Spinal cord (tissue), 10 donors: ENCODE results near the gene CAMKMT. TPM values are rescaled to one million over a fixed set of nuclear protein-coding genes. Genes with fewer than 3 reads are reported as not detected.

ENCODE experiments used
- DNase-seq, 6 donors: peaks; one replicate each; pipeline versions ENCODE4 v3.0.0 to v3.0.0-alpha.2; 2013 to 2015; ENCODE audit warnings: low spot score in 6 of 6, low read depth in 4 of 6
- H3K27ac ChIP-seq: one replicate; pipeline ENCODE4 v1.5.1; 2013; ENCODE audit warnings: low read depth, low read length, control low read depth
- H3K27me3 ChIP-seq: one replicate; pipeline ENCODE4 v1.6.1; 2013; ENCODE audit warnings: low read length; ENCODE audit not compliant: control insufficient read depth, insufficient read depth
- H3K36me3 ChIP-seq: one replicate; pipeline ENCODE4 v1.6.1; 2013; ENCODE audit warnings: low read length; ENCODE audit not compliant: control insufficient read depth, insufficient read depth
- H3K4me1 ChIP-seq: one replicate; pipeline ENCODE4 v1.6.1; 2013; ENCODE audit warnings: low read length; ENCODE audit not compliant: control insufficient read depth, insufficient read depth
- H3K4me3 ChIP-seq: one replicate; pipeline ENCODE4 v1.5.1; 2013; ENCODE audit warnings: low read depth, low read length, control low read depth
- H3K9me3 ChIP-seq: one replicate; pipeline ENCODE4 v1.6.1; 2013; ENCODE audit warnings: low read length; ENCODE audit not compliant: control insufficient read depth, insufficient read depth
- WGBS: methylation state at CpG from one replicate; pipeline ENCODE4 v1.1.5; 2013; ENCODE audit warnings: missing lambda C conversion rate; ENCODE audit not compliant: insufficient coverage; 5-methylcytosine and 5-hydroxymethylcytosine counted together
- polyA plus RNA-seq, 2 donors: library from polyadenylated mRNA; unstranded; fragments of 120-200 nt; gene quantifications; one replicate each; pipeline ENCODE4 v1.2.1, GENCODE V29; 2013; ENCODE audit not compliant: insufficient read length in 2 of 2
- total RNA-seq, 2 donors: library from RNA; depleted of rRNA in 1 of 2; stranded (reverse); fragments of 120-200 nt in 1 of 2; fragments of >200 nt in 1 of 2; gene quantifications; one replicate each; pipeline versions ENCODE4 v1.2.3 to v1.2.4, GENCODE V29; 2013 to 2014
- donor health status: healthy.

CAMKMT gene
- total and polyA plus RNA-seq, 4 donors = 8.0 to 16.8 (median 13.9) TPM

DNA sequence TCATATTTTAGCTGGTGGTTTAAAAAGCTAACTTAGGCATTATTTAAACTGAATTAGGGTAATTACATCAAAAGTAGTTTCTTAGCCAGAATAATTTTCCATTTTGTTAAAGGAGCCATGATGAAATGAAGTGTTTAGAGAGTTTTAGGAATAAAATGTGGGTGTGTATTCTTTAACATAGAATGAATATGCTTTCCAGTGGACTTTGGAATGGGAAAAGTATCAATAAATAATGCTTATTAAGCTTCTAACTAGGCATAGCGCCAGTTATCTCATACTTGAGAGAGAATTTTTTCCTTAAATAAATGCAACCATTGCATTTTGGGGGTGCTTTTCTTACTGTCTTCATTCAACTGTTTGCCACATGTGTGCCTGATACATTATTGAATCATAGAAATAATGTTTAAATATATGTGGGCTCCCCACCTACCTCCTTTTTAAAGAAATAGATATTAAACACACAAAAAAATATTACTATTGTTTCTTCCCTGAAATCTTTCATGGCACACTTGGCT is 90.4 kb downstream of the CAMKMT start:
- no peak overlapping the region for H3K4me3 ChIP-seq
- H3K4me1 ChIP-seq = no peaks in the 10 kb centered on the region
- no CpG with 5 or more reads among the region's 1 CpG for WGBS

DNA sequence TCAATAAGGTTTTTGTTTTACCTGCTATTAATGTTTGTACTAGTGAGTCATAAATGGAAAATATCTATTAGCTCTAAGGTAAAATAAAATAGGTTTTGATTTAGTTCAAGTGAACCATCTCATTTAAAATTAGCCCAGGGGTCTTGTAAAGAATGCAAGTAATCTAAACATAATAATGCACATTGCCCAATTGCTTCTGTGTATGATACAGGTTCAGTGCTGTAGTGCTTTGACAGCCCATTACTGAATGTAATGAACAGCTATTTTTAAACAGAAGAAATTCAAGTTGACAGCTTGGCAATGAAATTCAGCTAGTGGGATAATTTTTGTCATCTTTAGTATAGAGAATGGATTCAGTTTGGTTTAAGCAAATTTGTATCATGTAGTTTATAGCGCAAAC is 91.5 kb downstream of the CAMKMT start:
- peak in 1 of 6 donors; percentile 73 for DNase-seq

More for the DNA sequence above, 90.4 kb downstream of the CAMKMT start:
- DNase-seq = no peak
- Histone ChIP-seq H3K27ac (no peak overlapping the region), H3K36me3 (no peaks in the 10 kb centered on the region), H3K27me3 (no peaks in the 10 kb centered on the region), H3K9me3 (no peaks in the 10 kb centered on the region)

DNA sequence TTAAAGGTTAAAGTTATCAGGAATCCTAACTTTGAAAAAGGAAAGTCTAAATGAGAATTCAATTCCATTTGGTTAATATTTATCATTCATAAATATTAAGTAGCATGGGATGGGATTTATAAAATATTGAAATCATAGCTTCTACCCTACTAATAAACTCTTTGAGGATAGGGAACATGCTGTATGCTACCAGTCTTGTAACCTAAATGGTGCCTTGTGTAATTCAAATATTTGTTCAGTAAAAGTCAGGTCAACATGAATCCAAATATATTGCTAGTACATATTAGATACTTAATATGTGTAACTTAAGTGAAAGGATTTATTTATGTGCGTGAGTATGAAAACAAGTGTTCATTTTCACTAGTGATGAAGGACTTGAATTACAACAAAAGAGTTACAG is 94.1 kb downstream of the CAMKMT start:
- DNase-seq = no peak
- WGBS = no CpG with 5 or more reads among the region's 1 CpG
- H3K36me3 ChIP-seq = no peaks in the 10 kb centered on the region
- H3K4me1 ChIP-seq = no peaks in the 10 kb centered on the region
- no peaks in the 10 kb centered on the region for H3K27me3 ChIP-seq
- no peak overlapping the region for H3K4me3 ChIP-seq
- no peaks in the 10 kb centered on the region for H3K9me3 ChIP-seq
- no peak overlapping the region for H3K27ac ChIP-seq

More for the DNA sequence above, 91.5 kb downstream of the CAMKMT start:
- Histone ChIP-seq H3K36me3 (no peaks in the 10 kb centered on the region), H3K4me1 (no peaks in the 10 kb centered on the region), H3K9me3 (no peaks in the 10 kb centered on the region), H3K27ac (no peak overlapping the region), H3K27me3 (no peaks in the 10 kb centered on the region), H3K4me3 (no peak overlapping the region)
- no CpG with 5 or more reads among the region's 1 CpG for WGBS

DNA sequence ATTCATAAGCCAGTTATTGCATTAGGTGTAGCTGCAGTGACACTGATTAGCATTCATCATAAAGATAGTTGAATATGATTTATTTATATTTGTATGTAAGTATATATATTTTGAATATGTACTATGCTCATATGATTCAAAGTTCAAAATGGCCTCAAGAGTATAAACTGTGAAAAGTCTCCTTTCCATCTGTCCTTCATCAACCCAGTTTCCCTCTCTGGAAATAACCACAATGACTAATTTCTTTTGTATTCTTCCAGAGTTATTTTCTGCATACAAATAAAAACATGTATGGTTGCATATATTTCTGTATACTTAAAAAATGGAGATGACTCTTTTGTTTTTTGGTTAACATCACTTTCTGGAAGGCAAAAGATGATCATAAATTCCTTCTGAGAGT is 95.2 kb downstream of the CAMKMT start:
- DNase-seq = no peak
- H3K27ac ChIP-seq = no peak overlapping the region
- H3K4me3 ChIP-seq = no peak overlapping the region
- H3K27me3 ChIP-seq = no peaks in the 10 kb centered on the region
- H3K36me3 ChIP-seq = no peaks in the 10 kb centered on the region
- no peaks in the 10 kb centered on the region for H3K9me3 ChIP-seq
- no peaks in the 10 kb centered on the region for H3K4me1 ChIP-seq

DNA sequence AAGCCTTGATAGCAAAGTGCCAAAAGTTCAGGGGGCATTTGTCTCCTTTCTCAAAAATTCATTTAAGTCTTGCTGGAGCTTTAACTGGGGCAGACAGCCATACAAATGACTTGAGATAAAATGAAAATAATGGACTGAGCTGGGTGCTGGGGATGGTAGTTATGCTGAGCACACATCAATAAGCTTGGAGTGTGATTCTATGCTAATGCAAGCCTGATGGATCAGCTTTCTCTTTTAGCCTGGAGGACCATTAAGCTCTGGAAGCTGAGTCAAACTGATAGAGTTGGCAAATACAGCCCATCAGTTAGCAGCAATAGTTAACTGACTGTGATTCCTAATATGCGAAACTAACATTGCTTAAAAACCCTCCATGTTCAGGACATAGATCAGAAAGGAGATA is 98.0 kb downstream of the CAMKMT start:
- DNase-seq = peak in 2 of 6 donors; percentile 17 to 89
- Histone ChIP-seq H3K4me3 (no peak overlapping the region), H3K27ac (no peak overlapping the region), H3K27me3 (no peaks in the 10 kb centered on the region), H3K9me3 (peaks cover 3% of the 10 kb centered on the region), H3K4me1 (no peaks in the 10 kb centered on the region), H3K36me3 (no peaks in the 10 kb centered on the region)
- WGBS = no CpG with 5 or more reads among the region's 1 CpG

DNA sequence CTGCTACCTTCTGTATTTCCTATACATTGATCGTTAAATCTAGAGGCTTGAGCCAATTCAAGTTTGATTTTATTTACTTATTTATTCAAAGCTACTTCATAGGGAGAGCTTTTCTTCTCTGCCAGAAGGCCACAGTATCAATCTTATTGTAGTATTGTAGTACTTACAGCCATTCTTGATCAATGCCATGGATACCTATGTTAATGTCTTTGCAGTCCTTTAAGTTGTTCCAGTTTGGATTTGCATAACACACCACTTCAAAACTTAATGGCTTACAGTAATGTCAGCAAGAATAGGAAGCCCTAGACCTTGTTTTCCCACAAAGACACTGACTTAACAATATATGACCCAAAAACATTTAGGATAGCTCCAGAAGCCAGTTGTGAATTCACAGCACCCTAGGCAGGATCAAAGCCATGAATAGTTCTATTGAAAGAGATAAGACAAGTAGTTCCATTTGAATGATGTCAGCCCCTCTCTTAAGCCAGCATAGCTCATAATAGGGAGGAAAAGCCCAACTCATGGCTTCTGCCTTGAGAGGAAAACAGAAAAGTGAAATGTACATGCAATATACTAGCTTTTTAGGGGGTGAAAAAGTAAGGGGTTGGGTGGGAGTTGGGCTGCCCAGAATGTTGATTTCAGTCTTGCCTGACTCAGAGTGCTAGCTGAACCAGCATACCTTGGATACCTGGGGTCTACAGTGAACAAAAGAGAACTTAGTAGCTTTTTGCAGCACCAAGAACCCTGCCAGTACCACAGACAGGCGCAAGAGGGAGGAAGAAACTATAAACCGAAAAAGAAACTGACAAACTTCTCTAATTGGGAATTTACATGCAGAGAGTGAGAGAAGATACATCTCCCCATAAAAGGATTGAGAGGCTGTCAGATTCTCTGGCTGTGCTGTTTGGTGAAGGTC is 101.4 kb downstream of the CAMKMT start:
- Histone ChIP-seq H3K27ac (no peak overlapping the region), H3K27me3 (no peaks in the 10 kb centered on the region), H3K9me3 (peaks cover 7% of the 10 kb centered on the region), H3K4me3 (no peak overlapping the region), H3K36me3 (no peaks in the 10 kb centered on the region), H3K4me1 (no peaks in the 10 kb centered on the region)
- WGBS = no CpG with 5 or more reads among the region's 3 CpGs
- DNase-seq = no peak

DNA sequence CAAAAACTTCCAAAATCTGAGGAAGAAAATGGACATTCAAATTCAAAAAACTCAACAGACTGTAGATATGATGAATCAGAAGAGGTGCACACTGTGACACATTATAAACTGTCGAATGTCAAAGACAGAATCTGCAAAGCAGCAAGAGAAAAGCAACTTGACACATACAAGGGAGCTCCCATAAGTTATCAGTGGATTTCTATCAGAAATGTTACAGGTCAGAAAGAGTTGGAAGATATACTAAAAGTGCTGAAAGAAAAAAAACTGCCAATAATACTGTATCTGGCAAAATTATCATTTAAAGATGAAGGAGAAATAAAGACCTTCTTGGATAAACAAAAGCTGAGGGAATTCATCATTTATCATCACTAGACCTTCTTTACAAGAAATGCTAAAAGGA is 102.7 kb downstream of the CAMKMT start:
- Histone ChIP-seq H3K27ac (no peak overlapping the region), H3K9me3 (peaks cover 7% of the 10 kb centered on the region), H3K27me3 (no peaks in the 10 kb centered on the region), H3K36me3 (no peaks in the 10 kb centered on the region), H3K4me3 (no peak overlapping the region), H3K4me1 (no peaks in the 10 kb centered on the region)
- no peak for DNase-seq
- 80% methylated on average over 1 of the region's 1 CpG for WGBS

DNA sequence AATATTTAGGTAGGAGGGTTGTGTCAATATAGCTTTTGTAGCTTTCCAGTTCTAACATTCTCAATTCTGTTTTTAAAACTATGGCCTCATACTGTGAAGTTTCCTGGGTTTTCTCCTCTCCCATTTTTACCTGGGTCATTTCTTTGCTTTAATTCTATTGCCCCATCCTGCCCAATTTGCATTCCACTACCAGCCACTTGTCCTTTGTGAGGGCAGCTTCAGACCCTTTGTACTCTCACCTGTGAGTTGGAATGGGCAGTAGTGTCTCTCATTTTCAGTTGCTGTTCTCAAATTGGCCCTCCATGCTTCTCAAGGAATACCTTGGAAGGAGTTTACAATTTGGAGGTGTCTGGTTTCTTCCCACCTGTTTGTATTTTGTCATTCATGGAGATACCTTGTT is 108.4 kb downstream of the CAMKMT start:
- H3K4me1 ChIP-seq = no peaks in the 10 kb centered on the region
- no peak overlapping the region for H3K4me3 ChIP-seq
- peaks cover 4% of the 10 kb centered on the region for H3K9me3 ChIP-seq
- H3K36me3 ChIP-seq = no peaks in the 10 kb centered on the region
- H3K27me3 ChIP-seq = no peaks in the 10 kb centered on the region
- DNase-seq = no peak
- no peak overlapping the region for H3K27ac ChIP-seq

DNA sequence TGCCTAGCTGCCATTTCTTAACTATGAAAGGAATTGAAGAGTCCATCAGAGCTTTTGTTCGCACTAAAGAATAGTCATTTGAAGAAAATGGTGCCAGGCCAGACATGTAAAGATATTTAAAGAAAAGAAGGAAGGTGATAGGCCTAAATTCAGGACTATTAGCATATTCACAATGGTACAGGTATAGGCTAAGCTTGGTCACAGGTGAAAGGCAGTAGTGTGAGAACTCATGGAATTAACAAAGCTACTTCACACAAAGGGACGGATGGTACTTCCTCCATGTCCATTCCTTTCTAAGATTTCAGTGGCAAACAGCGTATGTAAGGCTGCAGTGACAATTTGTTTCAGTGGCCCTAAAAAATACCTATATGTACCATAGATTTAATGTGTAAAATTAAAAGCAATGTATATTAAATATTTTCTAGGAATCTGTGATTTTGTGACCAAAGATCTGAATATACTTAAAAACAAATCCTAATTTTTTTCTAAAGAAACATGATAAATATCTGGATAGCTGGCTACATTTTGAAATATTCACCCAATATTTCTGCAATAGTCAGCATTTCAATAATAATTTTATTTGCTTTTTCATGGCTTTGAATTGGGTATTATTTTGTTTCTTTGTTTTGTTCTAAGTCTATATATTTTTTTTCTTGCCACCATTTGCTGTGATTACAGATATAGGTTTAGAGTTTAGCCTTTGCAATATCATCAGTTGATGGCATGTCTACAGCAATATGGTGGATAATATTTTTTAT is 116.1 kb downstream of the CAMKMT start:
- no peak overlapping the region for H3K27ac ChIP-seq
- no peaks in the 10 kb centered on the region for H3K36me3 ChIP-seq
- 100% methylated on average over 1 of the region's 3 CpGs for WGBS

More for the DNA sequence above, 116.1 kb downstream of the CAMKMT start:
- DNase-seq = no peak
- Histone ChIP-seq H3K9me3 (no peaks in the 10 kb centered on the region), H3K4me3 (no peak overlapping the region), H3K4me1 (no peaks in the 10 kb centered on the region), H3K27me3 (no peaks in the 10 kb centered on the region)
